NB4 (cell line): Measurements from ENCODE around the gene KNTC1.

Source experiments
- DNase-seq: peaks from one replicate; pipeline ENCODE4 v3.0.0; 2010; ENCODE audit warnings: low read depth
- H3K4me3 ChIP-seq: one replicate; pipeline ENCODE4 v1.5.1; 2011; ENCODE audit warnings: mild to moderate bottlenecking, low read depth, low read length, moderate library complexity
- CTCF ChIP-seq: IDR thresholded peaks from one replicate; pipeline ENCODE4 v1.5.1; 2012; ENCODE audit warnings: low read depth, low read length
- MAX ChIP-seq: IDR thresholded peaks from 2 replicates; pipeline ENCODE4 v1.6.1; 2011; ENCODE audit warnings: low read depth, low read length
- MYC ChIP-seq: IDR thresholded peaks from 2 replicates; pipeline ENCODE4 v1.6.1; 2011; ENCODE audit warnings: low read depth, low read length
- POLR2A ChIP-seq: IDR thresholded peaks from 2 replicates; pipeline ENCODE4 v1.6.1; 2011; ENCODE audit warnings: mild to moderate bottlenecking; ENCODE audit not compliant: insufficient read length; ENCODE audit errors: extremely low read depth

Gene KNTC1

GRCh38 chr12:122672515-122672914 is 145.5 kb downstream of the KNTC1 start:
- no peak overlapping the region for H3K4me3 ChIP-seq
- no peak for TF ChIP-seq POLR2A
- TF ChIP-seq MAX = no peak
- no peak for TF ChIP-seq MYC
- TF ChIP-seq CTCF = no peak
- DNase-seq = no peak
